Vagina (tissue), 2 donors: ENCODE results near the gene MYPN. TPM values are rescaled to one million over a fixed set of nuclear protein-coding genes. Genes with fewer than 3 reads are reported as not detected.

Experiments
- DNase-seq, 2 donors: peaks; one replicate each; pipeline ENCODE4 v3.0.0-alpha.2; 2017; ENCODE audit errors: extremely low spot score in 2 of 2
- H3K27ac ChIP-seq: fragments of 200-600 bp; sonication (generic); one replicate; pipeline ENCODE4 v1.5.1; 2019
- H3K27me3 ChIP-seq: fragments of 200-600 bp; sonication (generic); one replicate; pipeline ENCODE4 v1.5.1; 2019
- H3K36me3 ChIP-seq, 2 donors: fragments of 200-600 bp; sonication (generic); one replicate each; pipeline ENCODE4 v1.5.1; 2017 to 2019
- H3K4me1 ChIP-seq: fragments of 200-600 bp; sonication (generic); one replicate; pipeline ENCODE4 v1.5.1; 2019
- H3K4me3 ChIP-seq, 2 donors: fragments of 200-600 bp; sonication (generic); 1 replicate in 1 of 2; 2 replicates in 1 of 2; pipeline ENCODE4 v1.5.1; 2016 to 2019
- H3K9me3 ChIP-seq: fragments of 200-600 bp; sonication (generic); one replicate; pipeline ENCODE4 v1.5.1; 2019
- POLR2A ChIP-seq, 2 donors: fragments of 450-650 bp; IDR thresholded peaks; one replicate each; pipeline ENCODE4 v1.6.1; 2017; ENCODE audit warnings: antibody characterized with exemption in 2 of 2, mild to moderate bottlenecking in 2 of 2, moderate library complexity in 2 of 2
- POLR2AphosphoS5 ChIP-seq, 2 donors: sonication (generic); formaldehyde crosslinking; IDR thresholded peaks; one replicate each; pipeline ENCODE4 v1.9.0; 2017; ENCODE audit warnings: antibody characterized with exemption in 2 of 2, mild to moderate bottlenecking in 2 of 2, low read depth in 1 of 2; ENCODE audit not compliant: insufficient read depth in 1 of 2
- intact Hi-C: fragments of 100-400 bp; cut with DNase I; formaldehyde crosslinking; loops from one replicate; pipeline ENCODE4 v1.15.1; 2023
- total RNA-seq: library from RNA; depleted of rRNA; stranded (reverse); fragments of >200 nt; gene quantifications from one replicate; pipeline ENCODE4 v1.2.3, GENCODE V29; 2016
- TF ChIP-seq, protein P1 (sequence below), 3 experiments: fragments of 450-650 bp in 2 of 3; fragments of 200-600 bp in 1 of 3; sonication (generic) in 1 of 3; IDR thresholded peaks; one replicate each; pipeline ENCODE4 v1.5.1; 2017 to 2019; ENCODE audit warnings: antibody characterized with exemption in 3 of 3, mild to moderate bottlenecking in 2 of 3, moderate library complexity in 2 of 3

The MYPN gene
- total RNA-seq, 1 donor from 2014 or later = not detected

DNA sequence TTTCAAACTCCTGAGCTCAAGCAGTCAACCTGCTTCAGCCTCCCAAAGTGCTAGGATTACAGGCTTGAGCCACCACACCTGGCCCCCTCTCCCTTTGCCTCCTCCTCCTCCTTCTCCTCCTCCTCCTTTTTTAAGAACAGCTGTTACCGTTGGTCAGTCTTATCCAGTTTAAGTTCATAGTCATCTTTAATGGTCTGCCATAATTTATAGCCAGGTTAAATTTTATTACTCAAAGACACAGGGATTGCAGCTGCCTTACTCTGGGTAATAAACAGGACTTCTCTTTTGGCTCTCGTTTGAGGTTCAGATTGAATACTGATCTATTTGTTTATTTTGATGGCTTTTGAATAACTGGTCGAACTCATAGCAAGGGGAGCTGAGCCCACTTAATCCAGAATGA is 87.4 kb downstream of the MYPN start:
- no peaks in the 10 kb centered on the region for H3K36me3 ChIP-seq
- intact Hi-C loops = no loop called here
- H3K4me1 ChIP-seq = no peaks in the 10 kb centered on the region

DNA sequence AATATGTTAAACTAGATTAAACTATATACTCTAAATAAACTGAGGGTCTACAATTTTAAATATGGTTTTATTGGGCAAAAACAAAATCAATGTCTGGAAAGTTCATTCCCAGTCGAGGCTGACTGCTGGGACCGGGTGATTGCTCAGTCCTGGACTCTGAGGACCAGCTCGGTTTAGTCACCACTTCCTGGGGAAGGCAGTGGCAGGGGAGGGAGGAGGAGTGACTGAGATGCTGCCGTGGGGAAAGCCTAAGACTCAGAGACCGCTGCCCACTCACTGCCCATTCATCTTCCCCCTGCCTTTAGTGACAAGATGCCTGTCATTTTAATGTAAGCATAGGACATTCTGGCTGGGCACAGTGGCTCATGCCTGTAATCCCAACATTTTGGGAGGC is 93.7 kb downstream of the MYPN start:
- Histone ChIP-seq H3K4me3 (no peak overlapping the region), H3K36me3 (no peaks in the 10 kb centered on the region), H3K27ac (no peak overlapping the region), H3K9me3 (no peaks in the 10 kb centered on the region), H3K27me3 (no peaks in the 10 kb centered on the region), H3K4me1 (no peaks in the 10 kb centered on the region)
- TF ChIP-seq, protein P1, sequence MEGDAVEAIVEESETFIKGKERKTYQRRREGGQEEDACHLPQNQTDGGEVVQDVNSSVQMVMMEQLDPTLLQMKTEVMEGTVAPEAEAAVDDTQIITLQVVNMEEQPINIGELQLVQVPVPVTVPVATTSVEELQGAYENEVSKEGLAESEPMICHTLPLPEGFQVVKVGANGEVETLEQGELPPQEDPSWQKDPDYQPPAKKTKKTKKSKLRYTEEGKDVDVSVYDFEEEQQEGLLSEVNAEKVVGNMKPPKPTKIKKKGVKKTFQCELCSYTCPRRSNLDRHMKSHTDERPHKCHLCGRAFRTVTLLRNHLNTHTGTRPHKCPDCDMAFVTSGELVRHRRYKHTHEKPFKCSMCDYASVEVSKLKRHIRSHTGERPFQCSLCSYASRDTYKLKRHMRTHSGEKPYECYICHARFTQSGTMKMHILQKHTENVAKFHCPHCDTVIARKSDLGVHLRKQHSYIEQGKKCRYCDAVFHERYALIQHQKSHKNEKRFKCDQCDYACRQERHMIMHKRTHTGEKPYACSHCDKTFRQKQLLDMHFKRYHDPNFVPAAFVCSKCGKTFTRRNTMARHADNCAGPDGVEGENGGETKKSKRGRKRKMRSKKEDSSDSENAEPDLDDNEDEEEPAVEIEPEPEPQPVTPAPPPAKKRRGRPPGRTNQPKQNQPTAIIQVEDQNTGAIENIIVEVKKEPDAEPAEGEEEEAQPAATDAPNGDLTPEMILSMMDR (IDR thresholded peaks at IDR 0.05) = no peak
- no peak for TF ChIP-seq POLR2AphosphoS5 (IDR thresholded peaks at IDR 0.05; ENCODE audit: insufficient read depth in 1 of 2, low read depth in 1 of 2)
- no peak for TF ChIP-seq POLR2A (IDR thresholded peaks at IDR 0.05)
- no peak for DNase-seq
- intact Hi-C loops = no loop called here

More for the DNA sequence above, 87.4 kb downstream of the MYPN start:
- Histone ChIP-seq H3K4me3 (no peak overlapping the region), H3K27ac (no peak overlapping the region), H3K27me3 (no peaks in the 10 kb centered on the region), H3K9me3 (no peaks in the 10 kb centered on the region)
- no peak for DNase-seq
- TF ChIP-seq, protein P1 (IDR thresholded peaks at IDR 0.05) = no peak
- no peak for TF ChIP-seq POLR2AphosphoS5 (IDR thresholded peaks at IDR 0.05; ENCODE audit: insufficient read depth in 1 of 2, low read depth in 1 of 2)
- TF ChIP-seq POLR2A (IDR thresholded peaks at IDR 0.05) = no peak

DNA sequence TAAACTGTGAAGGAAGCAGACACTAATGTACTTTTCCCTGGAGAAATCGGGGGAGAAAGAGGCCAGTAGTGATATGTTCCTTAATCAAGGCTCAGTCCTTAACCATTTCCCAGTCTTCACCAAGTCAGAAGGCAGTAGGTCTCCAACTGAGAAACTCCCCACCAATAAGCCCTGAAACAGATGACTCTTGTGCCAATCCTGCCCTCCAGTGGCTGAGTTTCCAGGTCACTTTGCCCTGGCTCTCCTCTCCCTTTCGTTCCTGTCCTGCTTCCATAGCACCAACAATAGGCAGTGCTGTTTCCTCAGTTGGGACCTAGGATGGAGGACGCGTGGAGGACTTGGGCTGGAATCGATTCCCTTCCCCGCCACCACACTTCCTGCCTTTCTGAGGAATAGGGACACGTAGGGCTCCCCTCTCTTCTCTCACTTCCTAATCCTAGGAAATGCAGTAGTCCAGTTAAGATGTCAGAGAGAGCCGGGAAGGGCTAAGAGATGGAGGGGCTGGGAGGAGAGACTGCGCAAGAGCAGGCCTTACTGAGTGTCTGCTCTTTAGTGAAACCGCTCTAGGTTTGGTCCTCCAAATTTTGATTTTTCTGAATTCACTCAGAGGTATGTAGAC is 99.2 kb downstream of the MYPN start:
- no peak overlapping the region for H3K4me3 ChIP-seq
- no peaks in the 10 kb centered on the region for H3K36me3 ChIP-seq
- no peaks in the 10 kb centered on the region for H3K27me3 ChIP-seq
- H3K9me3 ChIP-seq = no peaks in the 10 kb centered on the region
- no peak overlapping the region for H3K27ac ChIP-seq
- H3K4me1 ChIP-seq = no peaks in the 10 kb centered on the region
- DNase-seq = no peak
- intact Hi-C loops = no loop called here
- TF ChIP-seq POLR2AphosphoS5 (IDR thresholded peaks at IDR 0.05; ENCODE audit: insufficient read depth in 1 of 2, low read depth in 1 of 2) (no peak), POLR2A (IDR thresholded peaks at IDR 0.05) (no peak)
- TF ChIP-seq, protein P1 (IDR thresholded peaks at IDR 0.05) = no peak

DNA sequence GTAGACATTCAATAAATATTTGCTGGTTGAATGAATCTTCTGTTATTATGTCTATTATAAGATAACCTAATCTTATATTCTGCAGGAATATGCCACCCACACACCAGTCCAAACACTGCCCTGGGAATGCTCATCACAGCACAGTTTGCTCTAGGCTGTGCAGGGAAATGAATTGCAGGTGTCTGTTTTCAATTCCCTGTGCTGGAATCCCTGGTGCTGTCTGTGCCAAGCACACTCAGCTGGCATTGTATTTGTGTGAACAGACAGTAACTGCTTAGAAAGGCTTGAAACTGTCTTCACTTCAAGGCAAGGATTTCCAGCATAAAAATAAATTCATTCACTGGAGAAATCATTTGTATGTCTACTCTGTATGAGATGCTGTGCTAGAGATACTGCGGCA is 102.4 kb downstream of the MYPN start:
- Histone ChIP-seq H3K4me3 (no peak overlapping the region), H3K9me3 (no peaks in the 10 kb centered on the region), H3K4me1 (no peaks in the 10 kb centered on the region), H3K27me3 (no peaks in the 10 kb centered on the region), H3K27ac (no peak overlapping the region), H3K36me3 (no peaks in the 10 kb centered on the region)
- TF ChIP-seq POLR2AphosphoS5 (IDR thresholded peaks at IDR 0.05; ENCODE audit: insufficient read depth in 1 of 2, low read depth in 1 of 2) (no peak), POLR2A (IDR thresholded peaks at IDR 0.05) (no peak)
- TF ChIP-seq, protein P1 (IDR thresholded peaks at IDR 0.05) = no peak
- intact Hi-C loops = no loop called here
- no peak for DNase-seq

DNA sequence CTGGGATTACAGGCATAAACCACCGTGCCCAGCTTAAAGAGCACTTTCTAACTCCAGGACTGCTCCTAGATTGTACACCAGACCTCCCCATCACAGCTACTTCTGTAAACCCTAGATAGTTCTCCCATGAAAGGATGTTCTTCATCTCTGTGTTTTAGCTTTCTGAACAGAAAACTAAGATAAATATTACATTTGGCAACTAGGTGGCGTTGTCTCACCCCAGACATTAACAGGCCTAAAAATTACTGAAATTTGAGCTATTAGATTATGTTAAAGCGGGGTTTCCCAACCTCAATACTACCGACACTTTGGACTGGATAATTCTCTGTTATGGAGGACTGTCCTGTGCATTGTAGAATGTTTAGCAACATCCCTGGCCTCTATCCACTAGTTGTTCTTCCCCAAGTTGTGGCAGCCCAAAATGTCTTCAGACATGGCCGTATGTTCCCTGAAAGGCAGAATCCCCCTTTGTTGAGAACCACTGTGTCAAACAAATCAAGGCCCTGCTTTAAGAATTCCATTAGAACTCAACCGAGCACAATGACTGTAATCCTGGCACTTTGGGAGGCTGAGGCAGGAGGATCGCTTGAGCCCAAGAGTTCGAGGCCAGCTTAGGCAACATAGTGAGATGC is 103.5 kb downstream of the MYPN start:
- intact Hi-C loops = no loop called here

More for the DNA sequence above, 103.5 kb downstream of the MYPN start:
- H3K27me3 ChIP-seq = no peaks in the 10 kb centered on the region
- H3K27ac ChIP-seq = no peak overlapping the region
- TF ChIP-seq, protein P1 (IDR thresholded peaks at IDR 0.05) = peak in 1 of 3 experiments; percentile 46
- TF ChIP-seq POLR2AphosphoS5 (IDR thresholded peaks at IDR 0.05; ENCODE audit: insufficient read depth in 1 of 2, low read depth in 1 of 2) = no peak
- no peak for TF ChIP-seq POLR2A (IDR thresholded peaks at IDR 0.05)
- H3K4me1 ChIP-seq = no peaks in the 10 kb centered on the region
- no peak overlapping the region for H3K4me3 ChIP-seq
- no peaks in the 10 kb centered on the region for H3K9me3 ChIP-seq
- no peaks in the 10 kb centered on the region for H3K36me3 ChIP-seq
- no peak for DNase-seq
